Natural killer cell treated with Interleukin-12 subunit alpha and Interleukin-12 subunit beta and Interleukin-15 and Interleukin-18, amount 100 ng/mL, for 72 hours (primary cell): ENCODE results near the gene HHATL. TPM values are rescaled to one million over a fixed set of nuclear protein-coding genes. Genes with fewer than 3 reads are reported as not detected.

Source experiments
- ATAC-seq, 2 donors: fragments of 150-1000 bp; cut with Tn5 transposase in 1 of 2; sonication (Bioruptor Pico), chemical (Tn5 transposase) in 1 of 2; 2 replicates each; pipeline ENCODE4 v1.10.0; 2021
- DNase-seq: peaks from one replicate; pipeline ENCODE4 v3.0.0; 2022; ENCODE audit warnings: low spot score
- H3K27ac Mint-ChIP-seq, 2 donors: 1 replicate in 1 of 2; 2 replicates in 1 of 2; pipeline ENCODE4 v1.8.0; 2022; ENCODE audit warnings: mixed read lengths in 2 of 2, mild to moderate bottlenecking in 1 of 2, moderate library complexity in 1 of 2
- H3K27me3 Mint-ChIP-seq, 2 donors: 1 replicate in 1 of 2; 2 replicates in 1 of 2; pipeline ENCODE4 v1.8.0; 2022; ENCODE audit warnings: mixed read lengths in 2 of 2
- H3K36me3 Mint-ChIP-seq: one replicate; pipeline ENCODE4 v1.8.0; 2022; ENCODE audit warnings: mixed read lengths
- H3K4me1 Mint-ChIP-seq, 2 donors: 1 replicate in 1 of 2; 2 replicates in 1 of 2; pipeline ENCODE4 v1.8.0; 2022; ENCODE audit warnings: low read depth in 2 of 2, mixed read lengths in 2 of 2, mild to moderate bottlenecking in 1 of 2
- H3K4me3 Mint-ChIP-seq: one replicate; pipeline ENCODE4 v1.8.0; 2022; ENCODE audit warnings: mixed read lengths
- H3K9me3 Mint-ChIP-seq: 2 replicates; pipeline ENCODE4 v1.8.0; 2022; ENCODE audit warnings: mixed read lengths
- total RNA-seq, 2 donors: library from RNA; stranded (reverse); gene quantifications; one replicate each; pipeline ENCODE4 v1.2.3, GENCODE V29; 2022

Gene HHATL
- total RNA-seq, 2 donors from 2014 or later, result not detected

- H3K36me3 Mint-ChIP-seq, result no peaks in the 10 kb centered on the region
- no peaks in the 10 kb centered on the region for H3K9me3 Mint-ChIP-seq
- DNase-seq (no peak), ATAC-seq (no peak)
- H3K4me1 Mint-ChIP-seq, result no peaks in the 10 kb centered on the region
- H3K27me3 Mint-ChIP-seq, result peaks cover 0 to 3% of the 10 kb centered on the region in 2 donors
- H3K4me3 Mint-ChIP-seq, result no peak overlapping the region
- H3K27ac Mint-ChIP-seq, result no peak overlapping the region
These were observed 33.8 kb downstream of the HHATL start for GRCh38 chr3:42668793-42669217.

- Mint-ChIP-seq H3K9me3 (no peaks in the 10 kb centered on the region), H3K4me1 (no peaks in the 10 kb centered on the region), H3K27me3 (peaks cover 0 to 3% of the 10 kb centered on the region in 2 donors), H3K4me3 (no peak overlapping the region), H3K36me3 (no peaks in the 10 kb centered on the region), H3K27ac (no peak overlapping the region)
- ATAC-seq (no peak), DNase-seq (no peak)
These were observed 34.2 kb downstream of the HHATL start for GRCh38 chr3:42668413-42668760.

- Mint-ChIP-seq H3K4me1 (no peaks in the 10 kb centered on the region), H3K4me3 (no peak overlapping the region), H3K27ac (no peak overlapping the region), H3K9me3 (no peaks in the 10 kb centered on the region), H3K27me3 (peaks cover 0 to 3% of the 10 kb centered on the region in 2 donors), H3K36me3 (no peaks in the 10 kb centered on the region)
- ATAC-seq (no peak), DNase-seq (no peak)
These were observed 34.8 kb downstream of the HHATL start for GRCh38 chr3:42667523-42668412.

GRCh38 chr3:42667096-42667522, 35.5 kb downstream of the HHATL start:
- H3K9me3 Mint-ChIP-seq, result no peaks in the 10 kb centered on the region
- no peaks in the 10 kb centered on the region for H3K36me3 Mint-ChIP-seq
- H3K4me3 Mint-ChIP-seq, result no peak overlapping the region
- DNase-seq, result no peak
- peaks cover 0 to 3% of the 10 kb centered on the region in 2 donors for H3K27me3 Mint-ChIP-seq
- no peaks in the 10 kb centered on the region for H3K4me1 Mint-ChIP-seq
- no peak overlapping the region for H3K27ac Mint-ChIP-seq
- no peak for ATAC-seq

GRCh38 chr3:42666577-42666998, 36.0 kb downstream of the HHATL start:
- Mint-ChIP-seq H3K36me3 (no peaks in the 10 kb centered on the region), H3K9me3 (no peaks in the 10 kb centered on the region), H3K4me3 (no peak overlapping the region), H3K4me1 (no peaks in the 10 kb centered on the region), H3K27me3 (peaks cover 0 to under 1% of the 10 kb centered on the region in 2 donors), H3K27ac (no peak overlapping the region)
- DNase-seq, result no peak
- no peak for ATAC-seq

- ATAC-seq (no peak), DNase-seq (no peak)
- H3K4me3 Mint-ChIP-seq, result no peak overlapping the region
- H3K4me1 Mint-ChIP-seq, result no peaks in the 10 kb centered on the region
- H3K27me3 Mint-ChIP-seq, result no peaks in the 10 kb centered on the region
- no peaks in the 10 kb centered on the region for H3K36me3 Mint-ChIP-seq
- no peaks in the 10 kb centered on the region for H3K9me3 Mint-ChIP-seq
- no peak overlapping the region for H3K27ac Mint-ChIP-seq
These were observed 36.6 kb downstream of the HHATL start for GRCh38 chr3:42666022-42666421.

- DNase-seq, result no peak
- H3K27me3 Mint-ChIP-seq, result no peaks in the 10 kb centered on the region
- no peaks in the 10 kb centered on the region for H3K4me1 Mint-ChIP-seq
- no peaks in the 10 kb centered on the region for H3K9me3 Mint-ChIP-seq
- no peak for ATAC-seq
- H3K36me3 Mint-ChIP-seq, result no peaks in the 10 kb centered on the region
- H3K27ac Mint-ChIP-seq, result no peak overlapping the region
- H3K4me3 Mint-ChIP-seq, result no peak overlapping the region
These were observed 37.3 kb downstream of the HHATL start for GRCh38 chr3:42665050-42665878.

GRCh38 chr3:42664438-42664803, 38.2 kb downstream of the HHATL start:
- H3K27ac Mint-ChIP-seq, result no peak overlapping the region
- H3K36me3 Mint-ChIP-seq, result no peaks in the 10 kb centered on the region
- no peak for ATAC-seq
- no peaks in the 10 kb centered on the region for H3K4me1 Mint-ChIP-seq
- H3K27me3 Mint-ChIP-seq, result no peaks in the 10 kb centered on the region
- no peak for DNase-seq
- no peaks in the 10 kb centered on the region for H3K9me3 Mint-ChIP-seq
- H3K4me3 Mint-ChIP-seq, result no peak overlapping the region

- ATAC-seq (no peak), DNase-seq (no peak)
- no peaks in the 10 kb centered on the region for H3K9me3 Mint-ChIP-seq
- H3K27ac Mint-ChIP-seq, result no peak overlapping the region
- H3K27me3 Mint-ChIP-seq, result no peaks in the 10 kb centered on the region
- H3K4me3 Mint-ChIP-seq, result no peak overlapping the region
- no peaks in the 10 kb centered on the region for H3K36me3 Mint-ChIP-seq
- H3K4me1 Mint-ChIP-seq, result no peaks in the 10 kb centered on the region
These were observed 38.8 kb downstream of the HHATL start for GRCh38 chr3:42663581-42664437.

- Mint-ChIP-seq H3K4me3 (no peak overlapping the region), H3K9me3 (no peaks in the 10 kb centered on the region), H3K4me1 (no peaks in the 10 kb centered on the region), H3K27ac (no peak overlapping the region), H3K27me3 (no peaks in the 10 kb centered on the region), H3K36me3 (no peaks in the 10 kb centered on the region)
- DNase-seq, result no peak
- ATAC-seq, result no peak
These were observed 39.6 kb downstream of the HHATL start for GRCh38 chr3:42662813-42663535.

GRCh38 chr3:42662037-42662812, 40.4 kb downstream of the HHATL start:
- DNase-seq (no peak), ATAC-seq (no peak)
- Mint-ChIP-seq H3K36me3 (no peaks in the 10 kb centered on the region), H3K4me3 (no peak overlapping the region), H3K27me3 (no peaks in the 10 kb centered on the region), H3K27ac (no peak overlapping the region), H3K4me1 (no peaks in the 10 kb centered on the region), H3K9me3 (no peaks in the 10 kb centered on the region)

GRCh38 chr3:42661593-42662022, 41.0 kb downstream of the HHATL start:
- Mint-ChIP-seq H3K27me3 (no peaks in the 10 kb centered on the region), H3K36me3 (no peaks in the 10 kb centered on the region), H3K4me1 (no peaks in the 10 kb centered on the region), H3K4me3 (no peak overlapping the region), H3K27ac (no peak overlapping the region), H3K9me3 (no peaks in the 10 kb centered on the region)
- DNase-seq, result no peak
- no peak for ATAC-seq
